Posterior vena cava (tissue), 2 donors: ENCODE data around the gene IDI2. TPM values are rescaled to one million over a fixed set of nuclear protein-coding genes. Genes with fewer than 3 reads are reported as not detected.

Source experiments
- total RNA-seq, 2 donors: library from RNA; stranded (reverse); fragmentation: NEBNext Ultra II Directional; extraction: Animal tissue kit (Norgen Biotek cat#: 25700); gene quantifications; one replicate each; pipeline ENCODE4 v1.2.1, GENCODE V29; 2021
- donor health status: DM: yes; HTN: yes; CAD: no.
- donor health status: DM: yes; HTN: yes; CAD: no.

The IDI2 gene
- total RNA-seq, 2 donors from 2014 or later, result not detected

Other genes starting within 250 kb of the IDI2 start
- 10 to 100 TPM; 49.6 to 57.8 TPM for gene LARP4B, start 94.2 kb downstream of the IDI2 start, total RNA-seq
- gene GTPBP4, start 37.4 kb downstream of the IDI2 start, total RNA-seq, result 10 to 100 TPM; 35.3 to 42.3 TPM
- 10 to 100 TPM; 24.1 to 26.5 TPM for gene IDI1, start 23.3 kb upstream of the IDI2 start, total RNA-seq
- gene WDR37, start 30.5 kb upstream of the IDI2 start, total RNA-seq, result 10 to 100 TPM; 16.6 to 16.9 TPM